IPS-18c (cell line): ENCODE measurements around the gene FEN1.

Experiments
- H3K4me3 ChIP-seq: 2 replicates; pipeline ENCODE4 v1.7.0; 2013; ENCODE audit warnings: low read depth, mild to moderate bottlenecking, low read length, moderate library complexity; ENCODE audit not compliant: insufficient read depth
- H3K9me3 ChIP-seq: one replicate; pipeline ENCODE4 v1.6.1; 2013; ENCODE audit warnings: mild to moderate bottlenecking, low read length, moderate library complexity; ENCODE audit not compliant: control insufficient read depth, insufficient read depth

Gene FEN1

GRCh38 chr11:61754534-61755482 lies 37.9 kb upstream of the FEN1 start:
- Histone ChIP-seq H3K9me3 (peaks cover 7% of the 10 kb centered on the region), H3K4me3 (no peak overlapping the region)

GRCh38 chr11:61756147-61756451 lies 36.6 kb upstream of the FEN1 start:
- H3K9me3 ChIP-seq: peaks cover 3% of the 10 kb centered on the region
- H3K4me3 ChIP-seq: no peak overlapping the region

- Histone ChIP-seq H3K4me3 (no peak overlapping the region), H3K9me3 (peaks cover 3% of the 10 kb centered on the region)
Measured at GRCh38 chr11:61756452-61757212, 36.1 kb upstream of the FEN1 start.

GRCh38 chr11:61757213-61757862 lies 35.4 kb upstream of the FEN1 start:
- H3K9me3 ChIP-seq: peaks cover 3% of the 10 kb centered on the region
- H3K4me3 ChIP-seq: no peak overlapping the region

- Histone ChIP-seq H3K4me3 (no peak overlapping the region), H3K9me3 (no peaks in the 10 kb centered on the region)
Measured at GRCh38 chr11:61760946-61761345, 31.8 kb upstream of the FEN1 start.

GRCh38 chr11:61761440-61762222 lies 31.1 kb upstream of the FEN1 start:
- H3K4me3 ChIP-seq: no peak overlapping the region
- no peaks in the 10 kb centered on the region for H3K9me3 ChIP-seq

GRCh38 chr11:61762223-61762615 lies 30.5 kb upstream of the FEN1 start:
- H3K9me3 ChIP-seq: no peaks in the 10 kb centered on the region
- H3K4me3 ChIP-seq: no peak overlapping the region

GRCh38 chr11:61762798-61763197 lies 29.9 kb upstream of the FEN1 start:
- H3K9me3 ChIP-seq: no peaks in the 10 kb centered on the region
- H3K4me3 ChIP-seq: no peak overlapping the region

GRCh38 chr11:61763930-61764605 lies 28.6 kb upstream of the FEN1 start:
- no peak overlapping the region for H3K4me3 ChIP-seq
- H3K9me3 ChIP-seq: no peaks in the 10 kb centered on the region

GRCh38 chr11:61764606-61765260 lies 28.0 kb upstream of the FEN1 start:
- Histone ChIP-seq H3K4me3 (no peak overlapping the region), H3K9me3 (no peaks in the 10 kb centered on the region)

- Histone ChIP-seq H3K4me3 (no peak overlapping the region), H3K9me3 (no peaks in the 10 kb centered on the region)
Measured at GRCh38 chr11:61765550-61766253, 27.0 kb upstream of the FEN1 start.

GRCh38 chr11:61766353-61766841 lies 26.3 kb upstream of the FEN1 start:
- no peak overlapping the region for H3K4me3 ChIP-seq
- no peaks in the 10 kb centered on the region for H3K9me3 ChIP-seq

- no peak overlapping the region for H3K4me3 ChIP-seq
- H3K9me3 ChIP-seq: no peaks in the 10 kb centered on the region
Measured at GRCh38 chr11:61768376-61769076, 24.2 kb upstream of the FEN1 start.

GRCh38 chr11:61769169-61769920 lies 23.4 kb upstream of the FEN1 start:
- no peaks in the 10 kb centered on the region for H3K9me3 ChIP-seq
- H3K4me3 ChIP-seq: no peak overlapping the region
